A673 (cell line): ENCODE data around the gene PPP5C.

Source experiments
- EZH2 ChIP-seq: fragments of 200-600 bp; sonication (generic); IDR thresholded peaks from 2 replicates; pipeline ENCODE4 v1.6.1; 2017; ENCODE audit warnings: borderline replicate concordance, low read depth, mild to moderate bottlenecking, mixed read lengths, antibody characterized with exemption, low read length; ENCODE audit not compliant: poor library complexity, severe bottlenecking
- TF ChIP-seq, protein P1 (sequence below): fragments of 300-800, 200-600 bp; sonication (generic); conservative IDR thresholded peaks from 2 replicates; pipeline ENCODE4 v1.5.1; 2017; ENCODE audit warnings: low read depth, mild to moderate bottlenecking, antibody characterized with exemption, low read length, moderate library complexity, mixed read lengths

DNA sequence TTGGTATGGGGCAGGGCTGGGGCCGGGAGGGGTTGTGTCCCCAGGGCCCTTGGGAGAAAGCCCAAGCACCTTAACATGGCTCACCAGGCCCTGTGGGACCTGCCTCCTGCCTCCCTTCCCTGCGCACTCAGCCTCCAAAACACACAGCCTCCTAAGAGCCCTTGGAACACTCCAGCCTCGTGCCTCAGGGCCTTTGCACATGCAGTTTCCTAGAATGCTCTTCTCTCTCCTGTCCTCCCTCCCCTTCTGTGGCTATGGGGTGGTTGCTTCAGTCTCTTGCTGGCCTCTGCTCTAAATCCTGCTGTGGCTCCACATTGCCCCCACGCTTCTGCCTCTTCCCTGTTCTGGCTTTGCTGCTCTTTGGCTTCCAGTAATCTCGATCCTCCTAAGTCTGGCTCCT lies 26.3 kb upstream of the PPP5C start:
- TF ChIP-seq, protein P1, sequence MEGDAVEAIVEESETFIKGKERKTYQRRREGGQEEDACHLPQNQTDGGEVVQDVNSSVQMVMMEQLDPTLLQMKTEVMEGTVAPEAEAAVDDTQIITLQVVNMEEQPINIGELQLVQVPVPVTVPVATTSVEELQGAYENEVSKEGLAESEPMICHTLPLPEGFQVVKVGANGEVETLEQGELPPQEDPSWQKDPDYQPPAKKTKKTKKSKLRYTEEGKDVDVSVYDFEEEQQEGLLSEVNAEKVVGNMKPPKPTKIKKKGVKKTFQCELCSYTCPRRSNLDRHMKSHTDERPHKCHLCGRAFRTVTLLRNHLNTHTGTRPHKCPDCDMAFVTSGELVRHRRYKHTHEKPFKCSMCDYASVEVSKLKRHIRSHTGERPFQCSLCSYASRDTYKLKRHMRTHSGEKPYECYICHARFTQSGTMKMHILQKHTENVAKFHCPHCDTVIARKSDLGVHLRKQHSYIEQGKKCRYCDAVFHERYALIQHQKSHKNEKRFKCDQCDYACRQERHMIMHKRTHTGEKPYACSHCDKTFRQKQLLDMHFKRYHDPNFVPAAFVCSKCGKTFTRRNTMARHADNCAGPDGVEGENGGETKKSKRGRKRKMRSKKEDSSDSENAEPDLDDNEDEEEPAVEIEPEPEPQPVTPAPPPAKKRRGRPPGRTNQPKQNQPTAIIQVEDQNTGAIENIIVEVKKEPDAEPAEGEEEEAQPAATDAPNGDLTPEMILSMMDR = no peak
- no peak for TF ChIP-seq EZH2
